HG02763 (cell line): ENCODE data around the gene SERPINA6.
"Not testable (repeated sequence)": the region's sequence is repeated elsewhere in the genome, so short reads cannot be mapped to it uniquely, and the experiment has no call there.

Experiments
- ATAC-seq: cut with Tn5 transposase; IDR thresholded peaks from one replicate; pipeline ENCODE4 v1.9.1; 2021; ENCODE audit warnings: mild to moderate bottlenecking, moderate library complexity; ENCODE audit not compliant: unreplicated experiment

The SERPINA6 gene

GRCh38 chr14:94330432-94330831 is 7.3 kb upstream of the SERPINA6 start:
- no peak for ATAC-seq

GRCh38 chr14:94329857-94330256 is 6.7 kb upstream of the SERPINA6 start:
- no peak for ATAC-seq

- no peak for ATAC-seq
Measured at GRCh38 chr14:94328196-94328595, 5.1 kb upstream of the SERPINA6 start.

GRCh38 chr14:94321421-94322271 is 1.5 kb downstream of the SERPINA6 start:
- ATAC-seq, result no peak

- ATAC-seq, result no peak
Measured at GRCh38 chr14:94320243-94320642, 2.9 kb downstream of the SERPINA6 start.

GRCh38 chr14:94317259-94317658 is 5.9 kb downstream of the SERPINA6 start:
- ATAC-seq, result no peak

- ATAC-seq, result no peak
Measured at GRCh38 chr14:94316692-94317091, 6.4 kb downstream of the SERPINA6 start.

- ATAC-seq, result no peak
Measured at GRCh38 chr14:94314890-94315289, 8.2 kb downstream of the SERPINA6 start.

- no peak for ATAC-seq
Measured at GRCh38 chr14:94313991-94314655, 9.0 kb downstream of the SERPINA6 start.

GRCh38 chr14:94312481-94313246 is 10.5 kb downstream of the SERPINA6 start:
- ATAC-seq, result no peak

- no peak for ATAC-seq
Measured at GRCh38 chr14:94310248-94310647, 12.9 kb downstream of the SERPINA6 start.

- ATAC-seq, result no peak
Measured at GRCh38 chr14:94309721-94310120, 13.4 kb downstream of the SERPINA6 start.

GRCh38 chr14:94307410-94307992 is 15.6 kb downstream of the SERPINA6 start:
- no peak for ATAC-seq

- ATAC-seq, result no peak
Measured at GRCh38 chr14:94306047-94306978, 16.8 kb downstream of the SERPINA6 start.

- ATAC-seq, result no peak
Measured at GRCh38 chr14:94305620-94306019, 17.5 kb downstream of the SERPINA6 start.

- ATAC-seq, result no peak
Measured at GRCh38 chr14:94304243-94304642, 18.9 kb downstream of the SERPINA6 start.

- ATAC-seq, result no peak
Measured at GRCh38 chr14:94303111-94303510, 20.0 kb downstream of the SERPINA6 start.

GRCh38 chr14:94298130-94298529 is 25.0 kb downstream of the SERPINA6 start:
- ATAC-seq, result no peak

- ATAC-seq, result not testable (repeated sequence)
Measured at GRCh38 chr14:94296181-94296545, 27.0 kb downstream of the SERPINA6 start.
